Activated T-cell treated with anti-CD3 and anti-CD28 coated beads, Interleukin-2, amount 50 U/mL, for 1 hour (primary cell): Measurements from ENCODE around the gene CYP24A1.
"Not testable (repeated sequence)": the region's sequence is repeated elsewhere in the genome, so short reads cannot be mapped to it uniquely, and the experiment has no call there.

Source experiments
- DNase-seq: peaks from one replicate; pipeline ENCODE4 v3.0.0-alpha.2; 2020

CYP24A1 gene

GRCh38 chr20:54132612-54133433 lies 41.0 kb downstream of the CYP24A1 start:
- no peak for DNase-seq

GRCh38 chr20:54131675-54132611 lies 41.8 kb downstream of the CYP24A1 start:
- DNase-seq, result no peak

GRCh38 chr20:54131125-54131524 lies 42.7 kb downstream of the CYP24A1 start:
- not testable (repeated sequence) for DNase-seq

- DNase-seq, result no peak
These were observed 44.4 kb downstream of the CYP24A1 start for GRCh38 chr20:54129350-54129749.

- no peak for DNase-seq
These were observed 45.8 kb downstream of the CYP24A1 start for GRCh38 chr20:54127855-54128574.

GRCh38 chr20:54126806-54127655 lies 46.8 kb downstream of the CYP24A1 start:
- no peak for DNase-seq

- not testable (repeated sequence) for DNase-seq
These were observed 47.5 kb downstream of the CYP24A1 start for GRCh38 chr20:54126328-54126727.

GRCh38 chr20:54123587-54124180 lies 50.1 kb downstream of the CYP24A1 start:
- DNase-seq, result no peak

GRCh38 chr20:54122681-54123586 lies 50.9 kb downstream of the CYP24A1 start:
- no peak for DNase-seq

- DNase-seq, result no peak
These were observed 51.6 kb downstream of the CYP24A1 start for GRCh38 chr20:54122189-54122588.

- no peak for DNase-seq
These were observed 54.0 kb downstream of the CYP24A1 start for GRCh38 chr20:54119744-54120143.

GRCh38 chr20:54118220-54119001 lies 55.4 kb downstream of the CYP24A1 start:
- DNase-seq, result no peak

- no peak for DNase-seq
These were observed 57.1 kb downstream of the CYP24A1 start for GRCh38 chr20:54116550-54117235.

- no peak for DNase-seq
These were observed 58.5 kb downstream of the CYP24A1 start for GRCh38 chr20:54115172-54115854.

- no peak for DNase-seq
These were observed 59.7 kb downstream of the CYP24A1 start for GRCh38 chr20:54114109-54114508.

GRCh38 chr20:54113566-54113965 lies 60.2 kb downstream of the CYP24A1 start:
- DNase-seq, result no peak

- DNase-seq, result no peak
These were observed 61.4 kb downstream of the CYP24A1 start for GRCh38 chr20:54112221-54112884.

- no peak for DNase-seq
These were observed 62.3 kb downstream of the CYP24A1 start for GRCh38 chr20:54111460-54111859.
